Activated B cell treated with CpG ODN at 0.5 μM for 24 hours (primary cell): ENCODE measurements around the gene CCDC93. TPM values are rescaled to one million over a fixed set of nuclear protein-coding genes. Genes with fewer than 3 reads are reported as not detected.

ENCODE experiments used
- ATAC-seq: fragments of 200-7000 bp; cut with Tn5 transposase; one replicate; pipeline ENCODE4 v1.10.0; 2021; ENCODE audit warnings: low read depth, mild to moderate bottlenecking, moderate library complexity
- CTCF ChIA-PET: fragments of 350-600 bp; sonication (Branson Sonifier 250); formaldehyde crosslinking; loops from one replicate; lab custom pipeline; 2021; ENCODE audit warnings: antibody characterized with exemption; lab: Charles Lee
- POLR2A ChIA-PET: fragments of 350-600 bp; sonication (Branson Sonifier 250); formaldehyde crosslinking; loops from one replicate; lab custom pipeline; 2021; ENCODE audit warnings: antibody characterized with exemption; lab: Charles Lee
- DNase-seq: peaks from one replicate; pipeline ENCODE4 v3.0.0; 2022
- H3K27ac Mint-ChIP-seq: one replicate; pipeline ENCODE4 v1.8.0; 2020; ENCODE audit warnings: mixed read lengths
- H3K27me3 Mint-ChIP-seq: one replicate; pipeline ENCODE4 v1.8.0; 2021; ENCODE audit warnings: mixed read lengths
- H3K36me3 Mint-ChIP-seq: one replicate; pipeline ENCODE4 v1.8.0; 2021; ENCODE audit warnings: low read depth, mixed read lengths
- H3K4me1 Mint-ChIP-seq: one replicate; pipeline ENCODE4 v1.8.0; 2021; ENCODE audit warnings: mixed read lengths
- H3K4me3 Mint-ChIP-seq: one replicate; pipeline ENCODE4 v1.8.0; 2020; ENCODE audit warnings: mild to moderate bottlenecking, mixed read lengths
- H3K9me3 Mint-ChIP-seq: one replicate; pipeline ENCODE4 v1.8.0; 2020; ENCODE audit warnings: mixed read lengths
- CTCF ChIP-seq: fragments of 200-600 bp; IDR thresholded peaks from one replicate; pipeline ENCODE4 v1.8.0; 2022; ENCODE audit warnings: antibody characterized with exemption, mild to moderate bottlenecking
- intact Hi-C: fragments of 100-400 bp; cut with micrococcal nuclease; formaldehyde crosslinking; loops from one replicate; pipeline ENCODE4 v1.15.1; 2024
- total RNA-seq: library from RNA; stranded (reverse); gene quantifications from 2 replicates; pipeline ENCODE4 v1.2.3, GENCODE V29; 2022

The CCDC93 gene
- total RNA-seq, 1 donor from 2014 or later: 38.8 TPM

GRCh38 chr2:117935954-117936353 is 77.9 kb downstream of the CCDC93 start:
- Mint-ChIP-seq H3K9me3 (no peaks in the 10 kb centered on the region), H3K36me3 (peaks cover 96% of the 10 kb centered on the region), H3K27me3 (no peaks in the 10 kb centered on the region), H3K27ac (no peak overlapping the region), H3K4me1 (no peaks in the 10 kb centered on the region), H3K4me3 (no peak overlapping the region)
- ChIA-PET CTCF (no interaction called here), POLR2A (interaction anchor here (0.6 kb wide), 1 partner anchor 76 kb away, joined by 5 read pairs; no protein-coding TSS in a partner anchor)
- intact Hi-C loops: no loop called here
- DNase-seq: no peak
- ATAC-seq: no peak
- no peak for TF ChIP-seq CTCF

GRCh38 chr2:117935456-117935855 is 78.4 kb downstream of the CCDC93 start:
- Mint-ChIP-seq H3K36me3 (peaks cover 96% of the 10 kb centered on the region), H3K9me3 (no peaks in the 10 kb centered on the region), H3K4me1 (no peaks in the 10 kb centered on the region), H3K27ac (no peak overlapping the region), H3K27me3 (no peaks in the 10 kb centered on the region), H3K4me3 (no peak overlapping the region)
- POLR2A ChIA-PET: no interaction called here
- intact Hi-C loops: no loop called here
- DNase-seq (no peak), ATAC-seq (no peak)
- no peak for TF ChIP-seq CTCF
- CTCF ChIA-PET: no interaction called here

GRCh38 chr2:117933884-117934354 is 80.0 kb downstream of the CCDC93 start:
- Mint-ChIP-seq H3K36me3 (peaks cover 95% of the 10 kb centered on the region), H3K27ac (no peak overlapping the region), H3K4me1 (no peaks in the 10 kb centered on the region), H3K27me3 (no peaks in the 10 kb centered on the region), H3K4me3 (no peak overlapping the region), H3K9me3 (peaks cover 3% of the 10 kb centered on the region)
- DNase-seq (no peak), ATAC-seq (no peak)
- ChIA-PET POLR2A (no interaction called here), CTCF (no interaction called here)
- no peak for TF ChIP-seq CTCF
- intact Hi-C loops: no loop called here

- peaks cover 6% of the 10 kb centered on the region for H3K9me3 Mint-ChIP-seq
- no peaks in the 10 kb centered on the region for H3K4me1 Mint-ChIP-seq
- intact Hi-C loops: no loop called here
- TF ChIP-seq CTCF: no peak
- H3K27me3 Mint-ChIP-seq: no peaks in the 10 kb centered on the region
- H3K4me3 Mint-ChIP-seq: no peak overlapping the region
- CTCF ChIA-PET: no interaction called here
- no peak for ATAC-seq
- DNase-seq: no peak
- peaks cover 96% of the 10 kb centered on the region for H3K36me3 Mint-ChIP-seq
- no peak overlapping the region for H3K27ac Mint-ChIP-seq
- POLR2A ChIA-PET: no interaction called here
Observed at GRCh38 chr2:117931978-117932377, 81.9 kb downstream of the CCDC93 start.

- TF ChIP-seq CTCF: no peak
- H3K4me1 Mint-ChIP-seq: no peaks in the 10 kb centered on the region
- no peaks in the 10 kb centered on the region for H3K27me3 Mint-ChIP-seq
- CTCF ChIA-PET: no interaction called here
- DNase-seq (no peak), ATAC-seq (no peak)
- intact Hi-C loops: no loop called here
- POLR2A ChIA-PET: no interaction called here
- H3K36me3 Mint-ChIP-seq: peaks cover 94% of the 10 kb centered on the region
- H3K27ac Mint-ChIP-seq: no peak overlapping the region
- H3K4me3 Mint-ChIP-seq: no peak overlapping the region
- H3K9me3 Mint-ChIP-seq: peaks cover 6% of the 10 kb centered on the region
Observed at GRCh38 chr2:117931266-117931665, 82.6 kb downstream of the CCDC93 start.
